CD4-positive, alpha-beta memory T cell (primary cell): ENCODE results near the gene EVI2B. TPM values are rescaled to one million over a fixed set of nuclear protein-coding genes. Genes with fewer than 3 reads are reported as not detected.
A peak's percentile ranks its signal among the peaks of the same experiment; 100 is the strongest.
"Not testable (repeated sequence)": the region's sequence is repeated elsewhere in the genome, so short reads cannot be mapped to it uniquely, and the experiment has no call there.

Experiments
- CTCF ChIA-PET: fragments of 350-600 bp; sonication (Branson Sonifier 250); formaldehyde crosslinking; loops from one replicate; lab custom pipeline; 2021; ENCODE audit warnings: inconsistent platforms; ENCODE audit not compliant: partially characterized antibody; lab: Charles Lee
- POLR2A ChIA-PET: fragments of 350-600 bp; sonication (Branson Sonifier 250); formaldehyde crosslinking; loops from one replicate; lab custom pipeline; 2021; ENCODE audit not compliant: partially characterized antibody; lab: Charles Lee
- DNase-seq, 5 donors: peaks; one replicate each; pipeline versions ENCODE4 v3.0.0 to v3.0.0-alpha.2; 2020 to 2022; ENCODE audit warnings: mixed read lengths in 1 of 5
- H3K27ac ChIP-seq: one replicate; pipeline ENCODE4 v1.7.0; 2013; ENCODE audit warnings: low read depth, low read length
- H3K27me3 ChIP-seq: 2 replicates; pipeline ENCODE4 v1.7.0; 2013; ENCODE audit warnings: mild to moderate bottlenecking, low read length, moderate library complexity; ENCODE audit not compliant: insufficient read depth
- H3K36me3 ChIP-seq: 2 replicates; pipeline ENCODE4 v1.7.0; 2013; ENCODE audit warnings: mild to moderate bottlenecking, low read length, moderate library complexity; ENCODE audit not compliant: insufficient read depth
- H3K4me1 ChIP-seq: 2 replicates; pipeline ENCODE4 v1.7.0; 2013; ENCODE audit warnings: mild to moderate bottlenecking, low read length, moderate library complexity; ENCODE audit not compliant: insufficient read depth
- H3K4me3 ChIP-seq, 2 donors: one replicate each; pipeline ENCODE4 v1.7.0; 2013; ENCODE audit warnings: low read length in 2 of 2, mild to moderate bottlenecking in 1 of 2
- H3K9me3 ChIP-seq, 2 donors: one replicate each; pipeline ENCODE4 v1.7.0; 2013; ENCODE audit warnings: low read length in 2 of 2, control low read depth in 1 of 2; ENCODE audit not compliant: control insufficient read depth in 1 of 2
- H3K27ac Mint-ChIP-seq, 7 donors: one replicate each; pipeline ENCODE4 v1.8.0; 2020 to 2021; ENCODE audit warnings: mixed read lengths in 7 of 7, mild to moderate bottlenecking in 6 of 7, inconsistent platforms in 3 of 7, moderate library complexity in 3 of 7
- H3K27me3 Mint-ChIP-seq, 2 donors: one replicate each; pipeline ENCODE4 v1.8.0; 2020 to 2021; ENCODE audit warnings: mixed read lengths in 2 of 2
- H3K36me3 Mint-ChIP-seq, 2 donors: one replicate each; pipeline ENCODE4 v1.8.0; 2020 to 2021; ENCODE audit warnings: mixed read lengths in 2 of 2, inconsistent platforms in 1 of 2, mild to moderate bottlenecking in 1 of 2
- H3K4me1 Mint-ChIP-seq, 4 donors: one replicate each; pipeline ENCODE4 v1.8.0; 2020 to 2021; ENCODE audit warnings: mixed read lengths in 4 of 4, mild to moderate bottlenecking in 1 of 4
- H3K4me3 Mint-ChIP-seq, 8 donors: one replicate each; pipeline ENCODE4 v1.8.0; 2020 to 2021; ENCODE audit warnings: mixed read lengths in 8 of 8, mild to moderate bottlenecking in 7 of 8, moderate library complexity in 6 of 8, inconsistent platforms in 3 of 8
- H3K9me3 Mint-ChIP-seq, 8 donors: one replicate each; pipeline ENCODE4 v1.8.0; 2020 to 2021; ENCODE audit warnings: mixed read lengths in 8 of 8, mild to moderate bottlenecking in 5 of 8, inconsistent platforms in 3 of 8, moderate library complexity in 1 of 8
- intact Hi-C: fragments of 100-400 bp; cut with micrococcal nuclease; formaldehyde crosslinking; loops from one replicate; pipeline ENCODE4 v1.15.1; 2023
- polyA plus RNA-seq, 2 donors: library from polyadenylated mRNA; unstranded; fragments of 300-500 nt; fragmentation: Illumina TruSeq; gene quantifications; one replicate each; pipeline ENCODE4 v1.2.3, GENCODE V29; 2021
- total RNA-seq, 2 experiments: library from RNA; stranded (reverse); gene quantifications; one replicate each; pipeline ENCODE4 v1.2.3, GENCODE V29; 2021

EVI2B gene
- total and polyA plus RNA-seq, 4 experiments from 2014 or later, result 99.2 to 176 (median 139) TPM

- Mint-ChIP-seq H3K27me3 (no peaks in the 10 kb centered on the region), H3K4me1 (peaks cover 0 to 3% (median under 1%) of the 10 kb centered on the region in 4 donors), H3K36me3 (peaks cover 8 to 14% of the 10 kb centered on the region in 2 donors), H3K4me3 (no peak overlapping the region), H3K27ac (peak overlapping the region in 1 of 7 donors; percentile 10), H3K9me3 (peaks cover 0 to 2% (median 0%) of the 10 kb centered on the region in 8 donors)
- H3K4me3 ChIP-seq, result no peak overlapping the region
- H3K36me3 ChIP-seq, result peaks cover 3% of the 10 kb centered on the region
- H3K4me1 ChIP-seq, result no peaks in the 10 kb centered on the region
- DNase-seq, result no peak
- no peaks in the 10 kb centered on the region for H3K27me3 ChIP-seq
- POLR2A ChIA-PET, result no interaction called here
- CTCF ChIA-PET, result interaction anchor here (1.0 kb wide), 1 partner anchor 17 kb away, joined by 3 read pairs; no protein-coding TSS in a partner anchor
- intact Hi-C loops, result no loop called here
- H3K27ac ChIP-seq, result no peak overlapping the region
- H3K9me3 ChIP-seq, result no peaks in the 10 kb centered on the region
Observed at GRCh38 chr17:31269036-31269577, 44.7 kb downstream of the EVI2B start.

DNA sequence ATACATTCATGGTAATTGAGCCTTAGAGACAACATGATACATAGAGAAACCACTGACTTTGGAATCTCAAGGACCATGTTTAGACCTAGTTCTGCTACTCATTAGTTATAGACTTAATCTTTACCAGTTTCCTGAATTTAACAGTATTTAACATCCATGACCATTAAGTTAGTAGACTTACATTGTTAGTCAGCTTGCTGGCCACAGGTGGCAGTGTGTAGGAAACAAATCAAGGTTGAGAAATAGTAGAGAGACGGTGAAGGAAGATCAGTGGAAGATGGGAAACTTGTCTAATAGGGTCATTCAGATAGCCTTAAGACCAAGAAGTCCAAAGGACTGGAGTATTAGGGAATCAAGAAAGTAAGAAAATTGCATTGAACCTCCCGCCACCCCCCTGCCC is 47.8 kb downstream of the EVI2B start:
- Mint-ChIP-seq H3K27me3 (no peaks in the 10 kb centered on the region), H3K36me3 (peaks cover 9 to 24% of the 10 kb centered on the region in 2 donors), H3K4me3 (no peak overlapping the region), H3K4me1 (peaks cover 0 to 3% (median under 1%) of the 10 kb centered on the region in 4 donors), H3K27ac (peak overlapping the region in 1 of 7 donors; percentile 26), H3K9me3 (no peaks in the 10 kb centered on the region)
- H3K4me1 ChIP-seq, result no peaks in the 10 kb centered on the region
- POLR2A ChIA-PET, result interaction anchor here (1.9 kb wide), 1 partner anchor 44 kb away, joined by 8 read pairs; no protein-coding TSS in a partner anchor
- no peak overlapping the region for H3K27ac ChIP-seq
- CTCF ChIA-PET, result interaction anchor here (0.8 to 3.6 kb wide), 9 partner anchors 14 to 259 kb away, joined by 3 to 36 read pairs (median 4); no protein-coding TSS in a partner anchor
- intact Hi-C loops, result loop anchor here (1.0 to 2.0 kb wide), 3 partner anchors 47 to 107 kb away; partner anchors contain the start of gene EVI2A
- H3K9me3 ChIP-seq, result no peaks in the 10 kb centered on the region
- H3K27me3 ChIP-seq, result no peaks in the 10 kb centered on the region
- peaks cover 3% of the 10 kb centered on the region for H3K36me3 ChIP-seq
- H3K4me3 ChIP-seq, result no peak overlapping the region
- DNase-seq, result peak in 4 of 5 donors; percentile 3 to 19 (median 12)

GRCh38 chr17:31262923-31263322 is 50.9 kb downstream of the EVI2B start:
- DNase-seq, H3K27ac ChIP-seq, H3K4me1 ChIP-seq, intact Hi-C loops, H3K9me3 ChIP-seq, H3K36me3 ChIP-seq, H3K4me3 ChIP-seq, H3K4me1 Mint-ChIP-seq, H3K9me3 Mint-ChIP-seq, CTCF ChIA-PET, H3K27me3 ChIP-seq, H3K4me3 Mint-ChIP-seq, H3K27me3 Mint-ChIP-seq, POLR2A ChIA-PET: not testable (repeated sequence)
- H3K27ac Mint-ChIP-seq, result peak overlapping the region in 3 of 7 donors; percentile 36 to 78 (median 37)
- peaks cover 5 to 20% of the 10 kb centered on the region in 2 donors for H3K36me3 Mint-ChIP-seq

DNA sequence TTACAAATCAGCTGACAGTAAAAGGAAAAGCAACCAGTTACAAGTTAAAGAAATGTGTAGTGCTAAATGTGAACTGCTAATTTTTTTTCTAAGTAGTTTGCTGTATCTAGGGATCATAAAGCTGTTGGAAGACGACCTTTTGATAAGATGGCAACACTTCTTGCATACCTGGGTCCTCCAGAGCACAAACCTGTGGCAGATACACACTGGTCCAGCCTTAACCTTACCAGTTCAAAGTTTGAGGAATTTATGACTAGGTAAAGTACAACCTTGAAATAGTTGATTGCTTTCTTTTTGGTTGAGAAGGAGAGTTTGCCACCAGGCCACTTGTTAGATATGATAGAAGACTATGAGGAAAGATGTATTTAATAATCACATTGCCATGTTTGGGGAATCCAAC is 52.3 kb downstream of the EVI2B start:
- no peak overlapping the region for H3K27ac Mint-ChIP-seq
- Histone ChIP-seq H3K4me3 (no peak overlapping the region), H3K27me3 (no peaks in the 10 kb centered on the region), H3K4me1 (no peaks in the 10 kb centered on the region), H3K27ac (no peak overlapping the region), H3K36me3 (peaks cover 3% of the 10 kb centered on the region), H3K9me3 (no peaks in the 10 kb centered on the region)
- intact Hi-C loops, result no loop called here
- peaks cover 0 to 3% (median under 1%) of the 10 kb centered on the region in 4 donors for H3K4me1 Mint-ChIP-seq
- peaks cover 2 to 20% of the 10 kb centered on the region in 2 donors for H3K36me3 Mint-ChIP-seq
- H3K4me3 Mint-ChIP-seq, result no peak overlapping the region
- ChIA-PET POLR2A (no interaction called here), CTCF (interaction anchor here (0.5 kb wide), 1 partner anchor 549 kb away, joined by 3 read pairs; no protein-coding TSS in a partner anchor)
- H3K9me3 Mint-ChIP-seq, result no peaks in the 10 kb centered on the region
- no peak for DNase-seq
- no peaks in the 10 kb centered on the region for H3K27me3 Mint-ChIP-seq

DNA sequence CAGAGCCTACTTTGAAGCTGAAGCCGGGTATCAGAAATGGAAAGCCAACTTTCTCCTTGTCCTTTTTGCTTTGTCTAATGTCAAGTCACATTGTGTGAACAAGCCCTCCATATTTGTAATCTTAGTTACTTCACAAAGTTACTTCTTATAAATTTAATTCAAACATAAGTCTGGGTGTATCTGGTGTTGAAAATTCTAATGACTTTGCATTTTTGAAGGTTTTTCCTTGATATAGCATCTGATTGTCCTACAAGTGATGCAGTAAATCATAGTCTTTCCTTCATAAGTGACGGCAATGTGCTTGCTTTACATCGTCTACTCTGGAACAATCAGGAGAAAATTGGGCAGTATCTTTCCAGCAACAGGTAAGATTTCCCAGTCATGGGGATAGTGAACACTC is 53.7 kb downstream of the EVI2B start:
- no peaks in the 10 kb centered on the region for H3K27me3 Mint-ChIP-seq
- ChIA-PET CTCF (no interaction called here), POLR2A (no interaction called here)
- Histone ChIP-seq H3K36me3 (no peaks in the 10 kb centered on the region), H3K4me3 (no peak overlapping the region), H3K27ac (no peak overlapping the region), H3K27me3 (no peaks in the 10 kb centered on the region), H3K9me3 (no peaks in the 10 kb centered on the region), H3K4me1 (no peaks in the 10 kb centered on the region)
- intact Hi-C loops, result no loop called here
- no peak overlapping the region for H3K4me3 Mint-ChIP-seq
- H3K4me1 Mint-ChIP-seq, result no peaks in the 10 kb centered on the region
- peaks cover 2 to 17% of the 10 kb centered on the region in 2 donors for H3K36me3 Mint-ChIP-seq
- no peaks in the 10 kb centered on the region for H3K9me3 Mint-ChIP-seq
- peak overlapping the region in 1 of 7 donors; percentile 10 for H3K27ac Mint-ChIP-seq
- DNase-seq, result no peak

DNA sequence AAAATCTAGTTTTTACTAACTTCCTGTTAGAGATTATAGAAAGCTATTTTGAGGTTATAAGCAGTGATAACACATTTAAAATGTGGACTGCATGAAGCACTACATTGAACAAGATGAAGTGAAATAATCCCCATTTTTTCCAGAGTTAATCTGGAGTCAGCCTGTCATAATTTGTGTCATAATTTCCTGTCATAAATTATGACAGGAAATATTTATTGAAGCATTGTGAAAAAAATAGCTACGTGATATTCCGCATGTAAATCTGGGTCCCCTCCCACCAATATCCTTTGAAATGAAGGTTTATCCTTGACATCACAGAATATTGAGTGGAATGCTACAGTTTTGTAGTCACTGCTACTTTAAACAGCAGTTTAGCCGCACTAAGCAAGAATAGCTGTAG is 56.9 kb downstream of the EVI2B start:
- no peaks in the 10 kb centered on the region for H3K9me3 ChIP-seq
- peaks cover 2 to 16% of the 10 kb centered on the region in 2 donors for H3K36me3 Mint-ChIP-seq
- H3K4me1 Mint-ChIP-seq, result no peaks in the 10 kb centered on the region
- H3K27me3 ChIP-seq, result no peaks in the 10 kb centered on the region
- no peak for DNase-seq
- no peaks in the 10 kb centered on the region for H3K9me3 Mint-ChIP-seq
- no peaks in the 10 kb centered on the region for H3K36me3 ChIP-seq
- POLR2A ChIA-PET, result no interaction called here
- no peak overlapping the region for H3K27ac Mint-ChIP-seq
- intact Hi-C loops, result no loop called here
- H3K4me3 ChIP-seq, result no peak overlapping the region
- no peaks in the 10 kb centered on the region for H3K4me1 ChIP-seq
- CTCF ChIA-PET, result interaction anchor here (1.7 kb wide), 1 partner anchor 10 kb away, joined by 5 read pairs; no protein-coding TSS in a partner anchor
- no peak overlapping the region for H3K27ac ChIP-seq
- H3K27me3 Mint-ChIP-seq, result no peaks in the 10 kb centered on the region
- H3K4me3 Mint-ChIP-seq, result no peak overlapping the region

DNA sequence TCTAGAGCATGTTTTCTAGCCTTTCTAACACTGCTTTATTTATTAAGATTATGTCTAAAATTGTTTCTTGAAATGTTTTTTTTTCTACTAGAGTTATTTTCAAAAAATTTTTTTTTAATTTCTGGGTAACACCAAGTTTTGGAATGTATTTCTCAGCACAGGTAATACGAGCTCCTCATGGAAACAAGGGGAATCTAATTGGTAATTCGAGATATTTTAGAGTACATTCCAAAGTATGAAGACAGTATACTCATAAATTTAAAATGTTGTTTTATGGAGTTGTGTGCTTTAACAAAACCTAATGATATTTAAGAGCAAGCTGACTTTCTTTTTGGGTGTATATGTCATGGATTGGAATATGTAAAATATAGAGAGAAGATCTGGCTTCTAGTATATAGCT is 59.2 kb downstream of the EVI2B start:
- Histone ChIP-seq H3K9me3 (no peaks in the 10 kb centered on the region), H3K4me1 (no peaks in the 10 kb centered on the region), H3K36me3 (no peaks in the 10 kb centered on the region), H3K27ac (no peak overlapping the region), H3K27me3 (no peaks in the 10 kb centered on the region), H3K4me3 (no peak overlapping the region)
- intact Hi-C loops, result no loop called here
- Mint-ChIP-seq H3K27ac (no peak overlapping the region), H3K36me3 (peaks cover 0 to 2% of the 10 kb centered on the region in 2 donors), H3K9me3 (no peaks in the 10 kb centered on the region), H3K27me3 (no peaks in the 10 kb centered on the region), H3K4me3 (no peak overlapping the region), H3K4me1 (no peaks in the 10 kb centered on the region)
- POLR2A ChIA-PET, result no interaction called here
- CTCF ChIA-PET, result interaction anchor here (1.7 kb wide), 1 partner anchor 39 kb away, joined by 5 read pairs; no protein-coding TSS in a partner anchor
- no peak for DNase-seq
